IPS DF 19.7 (cell line): ENCODE data around the gene INSIG1.

Experiments used
- DNase-seq: peaks from one replicate; pipeline ENCODE4 v3.0.0-alpha.2; 2013; ENCODE audit warnings: low read depth, low spot score

The INSIG1 gene

GRCh38 chr7:155300641-155301452 is 3.2 kb downstream of the INSIG1 start:
- no peak for DNase-seq

DNA sequence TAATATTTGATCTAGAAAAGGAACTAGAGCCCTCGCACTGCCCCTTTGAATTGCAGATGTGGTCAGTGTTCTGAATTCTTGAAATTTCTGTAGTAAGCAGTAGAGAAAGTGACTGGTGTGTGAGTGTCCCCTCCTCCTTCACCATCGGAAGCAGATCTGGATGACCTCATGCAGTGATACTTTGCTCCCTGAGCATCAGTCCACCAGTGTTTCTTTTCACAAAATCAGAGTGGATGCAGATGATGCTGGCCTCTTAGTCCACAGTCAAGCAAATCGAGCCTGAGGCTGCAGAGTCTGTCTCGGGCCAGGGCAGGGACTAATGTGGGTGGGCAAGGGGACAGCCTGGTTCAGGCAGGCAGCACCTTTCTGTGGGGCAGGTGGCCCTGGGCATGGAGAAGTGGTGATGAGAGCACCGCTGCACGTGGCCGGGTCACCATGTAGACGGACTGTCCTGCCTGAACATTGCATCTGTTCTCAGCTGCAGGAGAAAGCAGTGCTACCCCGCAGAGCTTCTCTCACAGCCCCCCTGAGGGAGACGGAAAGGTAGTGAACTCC is 5.4 kb downstream of the INSIG1 start:
- DNase-seq, result no peak

DNA sequence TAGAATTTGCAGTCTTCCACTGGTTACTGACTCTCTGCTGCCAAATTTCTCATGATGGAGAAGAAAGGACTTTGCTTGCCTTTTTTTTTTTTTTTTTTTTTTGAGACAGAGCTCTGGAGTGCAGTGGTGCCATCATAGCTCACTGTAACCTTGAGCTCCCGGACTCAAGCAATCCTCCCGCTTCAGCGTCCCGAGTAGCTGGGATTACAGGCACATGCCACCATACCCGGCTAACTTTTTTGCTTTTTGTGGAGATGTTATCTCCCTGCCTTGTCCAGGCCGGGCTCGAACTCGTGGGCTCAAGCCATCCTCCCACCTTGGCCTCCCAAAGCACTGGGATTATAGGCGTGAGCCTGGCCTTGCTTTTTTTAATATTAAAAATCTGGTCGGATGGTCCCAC is 6.2 kb downstream of the INSIG1 start:
- DNase-seq, result no peak

DNA sequence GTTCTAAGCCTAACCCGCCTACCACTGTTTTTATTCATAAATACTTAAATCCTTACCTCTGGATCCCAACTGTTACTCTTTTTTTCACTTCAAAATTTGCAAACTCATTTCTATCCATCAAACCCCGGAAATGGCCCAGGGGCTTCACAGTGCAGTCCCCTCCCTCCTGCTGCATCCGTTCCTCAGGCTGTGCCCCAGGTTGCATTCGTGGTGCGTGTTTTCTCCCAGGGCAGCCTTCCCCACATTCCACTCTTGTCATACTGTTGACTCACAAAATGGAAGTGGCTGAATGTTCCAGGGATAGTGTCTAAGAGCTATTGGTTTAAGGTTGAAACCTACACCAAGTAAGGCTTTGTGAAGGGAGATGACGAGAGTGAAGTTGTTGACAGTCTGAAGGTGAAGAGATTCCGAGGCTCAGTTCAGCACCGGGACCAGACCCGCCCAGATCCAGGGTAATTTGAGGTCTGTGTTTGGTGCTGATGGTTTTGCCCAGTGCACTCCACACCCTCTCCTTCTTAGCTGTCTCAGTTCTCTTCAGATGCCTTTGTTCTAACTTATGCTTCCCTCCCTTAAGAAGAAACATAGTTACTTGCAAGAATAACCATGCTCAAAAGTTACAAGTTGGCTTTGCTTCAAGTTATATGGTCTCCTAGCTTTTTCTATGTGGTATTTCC is 7.7 kb downstream of the INSIG1 start:
- DNase-seq, result no peak

DNA sequence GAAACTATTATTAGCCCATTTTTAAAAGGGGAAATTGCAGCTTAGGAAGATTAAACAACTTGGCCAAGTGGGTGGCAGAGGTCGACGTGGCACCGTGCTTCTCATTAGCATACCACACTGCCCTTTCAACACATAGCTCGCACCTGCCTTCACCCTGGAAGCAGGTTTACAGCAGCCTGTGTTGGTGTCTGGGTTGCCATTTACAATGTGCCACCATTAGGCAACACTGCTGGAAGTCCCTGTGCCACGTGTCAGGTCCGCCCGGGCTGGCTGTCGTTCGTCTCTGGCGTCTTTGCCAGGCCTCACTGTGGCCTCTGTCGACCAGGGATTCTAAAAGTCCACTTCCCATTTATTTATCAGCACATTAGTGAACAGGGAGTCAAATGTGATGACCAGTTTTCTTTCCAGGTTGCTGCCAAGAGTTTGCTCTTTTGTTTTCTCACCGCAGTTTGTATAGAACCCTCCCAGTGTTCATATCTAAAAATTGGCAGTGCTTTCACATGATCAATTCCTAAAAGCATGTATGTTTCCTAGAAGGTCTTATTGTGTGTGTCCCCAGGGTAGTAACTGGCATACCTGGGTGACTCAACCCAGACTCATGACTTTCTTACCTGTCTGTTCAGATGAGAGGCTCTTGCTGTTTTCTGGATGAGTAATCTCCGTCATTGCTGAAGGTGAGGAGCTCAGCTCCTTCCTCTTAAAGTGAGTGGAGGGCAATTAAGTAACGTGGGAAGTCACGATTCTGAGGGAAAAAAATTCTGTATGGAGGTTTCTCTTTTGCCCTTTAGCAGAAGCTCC is 9.2 kb downstream of the INSIG1 start:
- DNase-seq, result no peak

- no peak for DNase-seq
Observed at GRCh38 chr7:155308330-155309020, 10.8 kb downstream of the INSIG1 start.

DNA sequence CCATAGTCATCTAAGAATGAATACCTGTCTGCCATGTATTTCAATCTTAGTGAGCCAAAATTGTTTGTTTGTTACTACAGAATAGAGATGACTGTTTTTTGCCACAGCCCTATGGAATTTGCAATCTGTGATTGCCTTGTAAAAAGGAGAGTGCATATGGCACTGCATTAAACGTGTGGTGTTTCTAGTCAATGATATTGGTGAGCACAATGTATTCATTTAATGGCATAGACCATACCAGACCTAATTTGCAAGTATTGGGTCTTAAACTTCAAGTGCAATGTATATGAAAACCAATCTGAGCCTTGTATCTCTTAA is 11.3 kb downstream of the INSIG1 start:
- DNase-seq, result no peak

- DNase-seq, result no peak
Observed at GRCh38 chr7:155310425-155311114, 12.9 kb downstream of the INSIG1 start.

GRCh38 chr7:155311826-155312537 is 14.3 kb downstream of the INSIG1 start:
- no peak for DNase-seq

DNA sequence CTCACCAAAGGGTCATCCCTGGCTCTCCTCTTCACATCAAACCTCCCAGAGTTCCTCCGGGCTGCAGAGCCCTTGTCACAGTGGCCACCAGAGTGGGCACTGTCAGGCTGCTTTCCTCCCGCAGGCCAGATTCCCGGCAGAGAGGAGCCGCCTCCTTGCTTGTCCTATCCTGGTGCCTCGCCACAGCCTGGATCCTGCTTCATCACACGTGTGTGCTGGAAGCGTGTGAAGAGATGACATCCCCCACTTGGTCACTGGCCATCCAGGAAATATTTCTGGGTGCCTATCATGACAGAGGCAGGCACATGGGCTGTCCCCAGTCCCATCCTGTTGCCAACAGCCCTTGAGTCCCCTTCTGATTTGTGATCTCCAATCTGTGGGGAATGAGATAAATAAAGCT is 15.0 kb downstream of the INSIG1 start:
- DNase-seq, result no peak

GRCh38 chr7:155313096-155313495 is 15.4 kb downstream of the INSIG1 start:
- no peak for DNase-seq

GRCh38 chr7:155315977-155316376 is 18.3 kb downstream of the INSIG1 start:
- DNase-seq, result no peak

DNA sequence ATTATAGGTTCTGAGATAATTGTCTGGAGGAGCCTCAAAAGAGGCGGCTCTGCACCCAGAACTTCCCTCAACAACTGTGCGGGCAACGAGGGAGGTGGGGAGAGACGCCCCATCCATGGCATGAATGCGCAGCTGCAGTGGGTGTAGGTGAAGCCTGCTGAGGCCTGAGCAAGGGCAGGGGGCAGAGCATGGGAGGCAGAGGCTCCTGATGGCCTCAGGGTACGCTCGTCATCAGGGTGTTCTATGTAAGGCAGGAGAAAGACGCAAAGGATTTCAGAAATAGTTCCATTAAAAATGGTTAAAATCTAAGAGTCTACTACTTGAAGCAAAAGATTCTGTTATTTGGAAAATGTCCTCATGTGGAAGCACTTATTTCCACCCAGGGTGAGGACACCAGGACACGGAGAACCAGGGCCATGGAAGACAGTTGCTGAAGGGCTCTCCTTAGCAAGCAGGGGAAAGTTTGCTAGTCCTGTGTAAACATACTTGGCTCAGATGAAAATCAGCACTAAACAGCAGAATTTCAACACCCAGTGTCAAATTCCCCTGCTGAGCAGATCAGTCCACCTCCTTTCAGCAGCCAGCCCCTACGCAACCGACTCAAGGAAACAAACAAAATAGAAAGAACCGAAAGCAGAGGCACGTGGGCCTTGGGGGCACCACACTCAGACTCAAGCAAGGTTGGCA is 18.9 kb downstream of the INSIG1 start:
- no peak for DNase-seq

- DNase-seq, result no peak
Observed at GRCh38 chr7:155317114-155317434, 19.4 kb downstream of the INSIG1 start.

GRCh38 chr7:155318245-155318644 is 20.6 kb downstream of the INSIG1 start:
- DNase-seq, result no peak

DNA sequence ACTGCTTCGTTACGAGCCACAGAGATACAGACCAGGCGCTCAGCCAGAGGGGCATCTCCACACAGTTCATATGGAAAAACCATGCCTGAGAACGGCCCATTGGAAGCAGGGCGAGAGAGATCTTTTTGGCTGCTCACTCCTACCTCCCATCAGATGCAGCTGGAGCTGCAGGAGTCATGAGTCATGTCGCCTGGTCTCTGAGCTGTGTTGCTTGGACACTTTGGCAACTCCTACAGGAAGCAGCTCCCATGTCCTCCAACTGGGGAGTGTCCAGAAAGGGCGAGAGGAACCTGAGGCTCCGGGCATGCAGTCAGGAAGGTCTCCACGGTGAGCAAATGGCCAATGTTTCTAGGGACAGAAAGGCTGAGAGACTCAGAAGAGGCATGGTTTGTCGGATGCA is 24.9 kb downstream of the INSIG1 start:
- DNase-seq, result no peak

DNA sequence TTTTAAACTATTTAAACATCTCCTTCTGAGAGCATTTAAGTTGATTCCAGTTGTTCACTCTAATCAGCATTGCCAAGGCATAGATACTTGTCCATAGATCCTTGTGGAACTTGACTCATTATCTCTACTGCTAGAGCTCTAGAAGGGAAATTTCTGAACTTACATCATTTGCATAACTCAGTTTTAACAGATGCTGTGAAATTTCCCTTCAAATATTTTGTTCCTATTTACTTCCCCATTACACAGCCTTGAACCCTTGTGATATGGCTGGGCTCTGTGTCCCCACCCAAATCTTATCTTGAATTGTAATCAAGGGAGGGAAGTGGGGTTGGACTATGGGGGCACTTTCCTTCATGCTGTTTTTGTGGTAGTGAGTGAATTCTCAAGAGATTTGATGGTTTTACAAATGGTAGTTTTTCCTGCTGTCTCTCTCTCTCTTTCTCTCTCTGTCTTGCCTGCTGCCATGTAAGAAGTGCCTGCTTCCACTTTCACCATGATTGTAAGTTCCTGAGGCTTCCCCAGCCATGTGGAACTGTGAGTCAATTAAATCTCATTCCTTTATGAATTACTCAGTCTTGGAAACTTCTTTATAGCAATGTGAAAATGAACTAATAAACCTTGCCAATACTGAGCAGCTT is 25.4 kb downstream of the INSIG1 start:
- DNase-seq, result no peak

DNA sequence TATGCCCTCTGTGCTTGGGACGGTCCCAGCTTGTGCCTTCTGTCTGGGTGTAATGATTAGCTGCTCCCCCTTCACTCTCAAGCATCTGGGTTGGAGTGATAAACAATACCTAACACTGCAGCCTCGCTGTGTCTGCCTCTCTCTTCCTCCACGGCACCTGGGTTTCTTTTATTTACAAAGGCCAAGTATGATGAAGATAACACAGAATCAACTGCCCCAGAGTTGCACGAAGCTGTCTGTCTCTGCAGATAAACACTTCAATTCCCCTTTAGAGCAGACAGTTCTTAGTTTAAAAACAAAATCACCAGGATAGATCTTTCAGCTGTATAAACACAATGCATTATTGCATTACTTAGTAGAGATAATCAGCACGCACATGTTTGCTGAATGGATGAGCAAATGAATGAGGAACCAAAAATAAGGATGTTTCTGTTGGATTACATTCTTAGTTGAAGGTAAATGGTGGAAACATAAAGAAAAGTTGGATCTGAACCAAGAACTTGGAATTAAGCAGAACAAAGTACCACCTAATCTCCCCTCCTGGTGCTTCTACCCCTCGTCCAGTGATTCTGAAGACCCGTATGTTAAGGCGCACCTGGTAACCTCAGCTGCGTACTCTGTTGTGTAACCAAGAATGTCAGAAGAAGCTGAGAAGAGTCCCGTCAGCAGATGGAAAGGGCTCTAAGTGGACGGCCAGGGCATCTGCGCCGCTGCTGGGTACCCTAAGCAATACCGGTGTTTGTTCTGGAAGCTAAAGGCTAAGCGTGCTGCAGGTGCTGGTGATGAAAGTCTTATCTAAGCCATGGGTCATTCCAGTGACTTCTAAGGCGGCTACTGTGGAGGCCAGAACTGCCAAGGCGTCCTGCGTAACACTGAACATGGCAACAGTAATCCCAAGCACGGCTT is 26.6 kb downstream of the INSIG1 start:
- no peak for DNase-seq

GRCh38 chr7:155324918-155325235 is 27.2 kb downstream of the INSIG1 start:
- DNase-seq, result no peak
